HEK293 (cell line): ENCODE data around the gene MAB21L3.

Experiments used
- CTCF ChIA-PET: fragments of 350-600 bp; formaldehyde crosslinking; extraction: SDS; loops from one replicate; lab custom pipeline; 2021; ENCODE audit warnings: antibody characterized with exemption; lab: Yijun Ruan, JAX
- POLR2A ChIA-PET: fragments of 300-600 bp; formaldehyde crosslinking; extraction: SDS; loops from one replicate; lab custom pipeline; 2020; ENCODE audit warnings: antibody characterized with exemption, inconsistent platforms; lab: Yijun Ruan, JAX
- H3K27ac ChIP-seq: fragments of 200-500 bp; sonication (Bioruptor generic); 2 replicates; pipeline ENCODE4 v1.5.1; 2014; ENCODE audit warnings: low read depth, low read length, control low read depth, inconsistent platforms; ENCODE audit errors: extremely low read depth
- H3K36me3 ChIP-seq, 2 experiments: fragments of 200-500 bp in 1 of 2; sonication (Bioruptor generic) in 1 of 2; 1 replicate in 1 of 2; 2 replicates in 1 of 2; pipeline ENCODE4 v1.5.1; 2014 to 2017; ENCODE audit warnings: inconsistent platforms in 2 of 2, low read length in 2 of 2; ENCODE audit not compliant: control insufficient read depth in 2 of 2, insufficient read depth in 1 of 2
- H3K4me1 ChIP-seq: fragments of 200-500 bp; sonication (Bioruptor generic); 2 replicates; pipeline ENCODE4 v1.5.1; 2014; ENCODE audit warnings: mild to moderate bottlenecking, low read length, inconsistent platforms; ENCODE audit not compliant: control insufficient read depth, insufficient read depth
- H3K4me3 ChIP-seq: 2 replicates; pipeline ENCODE4 v1.5.1; 2011; ENCODE audit warnings: low read depth, mild to moderate bottlenecking, control low read depth, low read length, moderate library complexity
- H3K9me3 ChIP-seq: fragments of 200-500 bp; sonication (Bioruptor generic); 2 replicates; pipeline ENCODE4 v1.5.1; 2014; ENCODE audit warnings: low read depth, low read length, inconsistent platforms; ENCODE audit not compliant: control insufficient read depth, insufficient read depth
- GLI2 ChIP-seq: fragments of 450-650 bp; formaldehyde crosslinking; IDR thresholded peaks from 2 replicates; pipeline ENCODE4; 2017; ENCODE audit warnings: missing biosample characterization, missing genetic modification characterization, low read depth, borderline replicate concordance
- MZF1 ChIP-seq: fragments of 450-650 bp; formaldehyde crosslinking; IDR thresholded peaks from 2 replicates; pipeline ENCODE4 v1.5.1; 2017; ENCODE audit warnings: missing biosample characterization, missing genetic modification characterization, borderline replicate concordance
- OSR2 ChIP-seq: fragments of 450-650 bp; formaldehyde crosslinking; IDR thresholded peaks from 2 replicates; pipeline ENCODE4 v1.5.1; 2016; ENCODE audit warnings: missing biosample characterization, missing genetic modification characterization
- PRDM1 ChIP-seq: fragments of 450-650 bp; formaldehyde crosslinking; IDR thresholded peaks from 2 replicates; pipeline ENCODE4; 2016; ENCODE audit warnings: missing biosample characterization, missing genetic modification characterization
- RBAK ChIP-seq: fragments of 450-650 bp; formaldehyde crosslinking; IDR thresholded peaks from 2 replicates; pipeline ENCODE4 v1.5.1; 2016; ENCODE audit warnings: missing biosample characterization, missing genetic modification characterization
- SALL2 ChIP-seq: fragments of 450-650 bp; formaldehyde crosslinking; IDR thresholded peaks from 2 replicates; pipeline ENCODE4 v1.5.0; 2017; ENCODE audit warnings: missing biosample characterization, mild to moderate bottlenecking, missing genetic modification characterization, borderline replicate concordance
- SETDB1 ChIP-seq: IDR thresholded peaks from one replicate; pipeline ENCODE4 v1.6.1; 2017; ENCODE audit warnings: mild to moderate bottlenecking, low read length, moderate library complexity, mixed read lengths; ENCODE audit not compliant: insufficient read length
- TRIM28 ChIP-seq: IDR thresholded peaks from 2 replicates; pipeline ENCODE4 v1.6.1; 2011; ENCODE audit warnings: low read length, control low read depth, borderline replicate concordance
- ZBTB20 ChIP-seq: fragments of 450-650 bp; formaldehyde crosslinking; IDR thresholded peaks from 2 replicates; pipeline ENCODE4 v1.5.1; 2016; ENCODE audit warnings: missing biosample characterization, missing genetic modification characterization
- ZFP41 ChIP-seq: fragments of 450-650 bp; formaldehyde crosslinking; IDR thresholded peaks from 2 replicates; pipeline ENCODE4 v1.5.1; 2016; ENCODE audit warnings: missing biosample characterization, missing genetic modification characterization, borderline replicate concordance
- ZNF121 ChIP-seq: fragments of 450-650 bp; formaldehyde crosslinking; IDR thresholded peaks from 2 replicates; pipeline ENCODE4 v1.5.1; 2016; ENCODE audit warnings: missing biosample characterization, missing genetic modification characterization
- ZNF521 ChIP-seq: fragments of 450-650 bp; formaldehyde crosslinking; IDR thresholded peaks from 2 replicates; pipeline ENCODE4 v1.5.1; 2017; ENCODE audit warnings: missing biosample characterization, mild to moderate bottlenecking, missing genetic modification characterization
- ZNF544 ChIP-seq: fragments of 450-650 bp; formaldehyde crosslinking; IDR thresholded peaks from 2 replicates; pipeline ENCODE4 v1.5.0; 2017; ENCODE audit warnings: missing biosample characterization, missing genetic modification characterization
- ZNF561 ChIP-seq: fragments of 450-650 bp; IDR thresholded peaks from 2 replicates; pipeline ENCODE4 v1.5.1; 2018; ENCODE audit warnings: missing biosample characterization, missing genetic modification characterization, borderline replicate concordance
- ZNF585B ChIP-seq: fragments of 450-650 bp; formaldehyde crosslinking; IDR thresholded peaks from 2 replicates; pipeline ENCODE4 v1.5.1; 2016; ENCODE audit warnings: missing biosample characterization, missing genetic modification characterization
- ZNF610 ChIP-seq: fragments of 450-650 bp; formaldehyde crosslinking; IDR thresholded peaks from 2 replicates; pipeline ENCODE4 v1.5.1; 2016; ENCODE audit warnings: missing biosample characterization, missing genetic modification characterization, borderline replicate concordance
- ZNF621 ChIP-seq: fragments of 450-650 bp; formaldehyde crosslinking; IDR thresholded peaks from 2 replicates; pipeline ENCODE4 v1.5.1; 2017; ENCODE audit warnings: missing biosample characterization, missing genetic modification characterization
- ZNF654 ChIP-seq: fragments of 450-650 bp; formaldehyde crosslinking; IDR thresholded peaks from 2 replicates; pipeline ENCODE4 v1.5.1; 2016; ENCODE audit warnings: low read depth, missing biosample characterization, missing genetic modification characterization
- ZNF670 ChIP-seq: fragments of 450-650 bp; formaldehyde crosslinking; IDR thresholded peaks from 2 replicates; pipeline ENCODE4 v1.5.1; 2016; ENCODE audit warnings: missing biosample characterization, missing genetic modification characterization, low read depth
- ZNF830 ChIP-seq: fragments of 450-650 bp; IDR thresholded peaks from 2 replicates; pipeline ENCODE4 v1.5.0; 2018; ENCODE audit warnings: missing biosample characterization, missing genetic modification characterization, low read depth, mild to moderate bottlenecking, moderate library complexity
- TF ChIP-seq, protein P1 (sequence below): fragments of 450-650 bp; formaldehyde crosslinking; IDR thresholded peaks from 2 replicates; pipeline ENCODE4 v1.5.1; 2016; ENCODE audit warnings: missing biosample characterization, missing genetic modification characterization
- TF ChIP-seq, protein P2 (sequence below): IDR thresholded peaks from 2 replicates; pipeline ENCODE4 v1.6.1; 2011; ENCODE audit warnings: mild to moderate bottlenecking, low read depth, low read length, borderline replicate concordance
- TF ChIP-seq, protein P3 (sequence below): sonication (generic); formaldehyde crosslinking; IDR thresholded peaks from 2 replicates; pipeline ENCODE4 v1.8.1; 2022; ENCODE audit warnings: mild to moderate bottlenecking, moderate library complexity, missing genetic modification reagents
- TF ChIP-seq, protein P4 (sequence below): fragments of 450-650 bp; formaldehyde crosslinking; IDR thresholded peaks from 2 replicates; pipeline ENCODE4 v1.5.1; 2016; ENCODE audit warnings: missing biosample characterization, missing genetic modification characterization, low read depth

MAB21L3 gene

DNA sequence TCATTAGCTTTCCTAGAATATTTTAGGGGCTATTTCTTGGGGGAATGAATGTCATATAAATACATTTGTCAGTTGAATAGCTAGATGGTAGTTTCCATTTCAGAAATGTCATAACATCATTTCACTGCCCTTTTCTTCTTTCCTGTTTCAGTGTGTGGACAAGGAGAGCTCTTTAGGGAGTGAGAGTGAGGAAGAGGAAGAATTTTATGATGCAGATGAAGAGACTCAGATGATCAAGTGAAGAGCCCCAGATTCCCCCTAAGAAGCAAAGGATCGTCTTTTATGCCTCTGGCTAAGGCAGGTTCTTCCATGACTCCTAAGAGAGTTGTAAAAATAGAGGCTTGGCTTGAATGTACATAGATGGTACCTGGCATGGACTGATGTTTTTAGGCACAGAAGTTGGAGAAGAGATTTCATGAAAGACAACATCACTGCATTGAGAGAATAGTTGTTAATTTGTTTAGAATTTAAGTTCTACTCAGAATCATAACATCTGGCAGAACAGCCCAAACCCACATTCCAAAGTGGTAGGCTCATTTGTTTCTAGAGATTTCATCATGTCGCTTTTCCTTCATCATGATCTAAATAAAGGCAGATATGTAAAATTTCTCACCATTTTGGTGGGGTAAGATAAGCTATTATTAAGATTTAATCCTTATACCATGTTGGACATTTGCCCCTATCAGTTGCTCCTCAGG lies 44.2 kb upstream of the MAB21L3 start:
- H3K9me3 ChIP-seq: no peaks in the 10 kb centered on the region
- H3K36me3 ChIP-seq: peaks cover 0 to 58% of the 10 kb centered on the region in 2 experiments; a peak in 1 of 3 replicates
- H3K27ac ChIP-seq: no peak overlapping the region
- ChIA-PET CTCF (interaction anchor here (0.6 to 1.1 kb wide), 3 partner anchors 31 to 419 kb away, joined by 3 to 4 read pairs (median 3); no protein-coding TSS in a partner anchor), POLR2A (no interaction called here)
- no peaks in the 10 kb centered on the region for H3K4me1 ChIP-seq
- no peak overlapping the region for H3K4me3 ChIP-seq
- TF ChIP-seq ZNF610 (tag by site-specific recombination): no peak
- TF ChIP-seq, protein P1, sequence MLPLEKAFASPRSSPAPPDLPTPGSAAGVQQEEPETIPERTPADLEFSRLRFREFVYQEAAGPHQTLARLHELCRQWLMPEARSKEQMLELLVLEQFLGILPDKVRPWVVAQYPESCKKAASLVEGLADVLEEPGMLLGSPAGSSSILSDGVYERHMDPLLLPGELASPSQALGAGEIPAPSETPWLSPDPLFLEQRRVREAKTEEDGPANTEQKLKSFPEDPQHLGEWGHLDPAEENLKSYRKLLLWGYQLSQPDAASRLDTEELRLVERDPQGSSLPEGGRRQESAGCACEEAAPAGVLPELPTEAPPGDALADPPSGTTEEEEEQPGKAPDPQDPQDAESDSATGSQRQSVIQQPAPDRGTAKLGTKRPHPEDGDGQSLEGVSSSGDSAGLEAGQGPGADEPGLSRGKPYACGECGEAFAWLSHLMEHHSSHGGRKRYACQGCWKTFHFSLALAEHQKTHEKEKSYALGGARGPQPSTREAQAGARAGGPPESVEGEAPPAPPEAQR (tag by site-specific recombination): no peak
- TF ChIP-seq PRDM1 (tag by site-specific recombination): no peak
- TF ChIP-seq ZBTB20 (tag by site-specific recombination): no peak
- no peak for TF ChIP-seq OSR2 (tag by site-specific recombination)
- TF ChIP-seq, protein P2, sequence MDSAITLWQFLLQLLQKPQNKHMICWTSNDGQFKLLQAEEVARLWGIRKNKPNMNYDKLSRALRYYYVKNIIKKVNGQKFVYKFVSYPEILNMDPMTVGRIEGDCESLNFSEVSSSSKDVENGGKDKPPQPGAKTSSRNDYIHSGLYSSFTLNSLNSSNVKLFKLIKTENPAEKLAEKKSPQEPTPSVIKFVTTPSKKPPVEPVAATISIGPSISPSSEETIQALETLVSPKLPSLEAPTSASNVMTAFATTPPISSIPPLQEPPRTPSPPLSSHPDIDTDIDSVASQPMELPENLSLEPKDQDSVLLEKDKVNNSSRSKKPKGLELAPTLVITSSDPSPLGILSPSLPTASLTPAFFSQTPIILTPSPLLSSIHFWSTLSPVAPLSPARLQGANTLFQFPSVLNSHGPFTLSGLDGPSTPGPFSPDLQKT: no peak
- no peak for TF ChIP-seq ZNF654
- TF ChIP-seq ZNF670 (tag by site-specific recombination): no peak
- no peak for TF ChIP-seq ZFP41 (tag by site-specific recombination)
- no peak for TF ChIP-seq ZNF830 (tag by site-specific recombination)

DNA sequence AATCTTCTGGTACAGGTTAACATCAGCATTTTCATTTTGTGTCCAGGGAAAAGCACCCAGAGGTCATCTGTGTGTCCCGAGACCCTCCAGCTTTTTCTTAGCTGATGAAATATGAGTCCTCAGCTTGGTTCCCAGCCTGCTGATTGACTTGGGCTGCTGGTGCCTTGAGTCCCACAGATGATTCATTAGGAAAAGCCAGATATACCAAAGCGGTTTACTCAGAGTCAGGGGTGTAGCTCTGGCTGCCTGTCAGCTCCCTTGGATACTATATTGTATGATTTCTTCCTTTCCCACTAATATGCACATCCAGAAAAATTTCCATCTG lies 43.7 kb upstream of the MAB21L3 start:
- Histone ChIP-seq H3K4me3 (no peak overlapping the region), H3K4me1 (no peaks in the 10 kb centered on the region), H3K36me3 (peaks cover 0 to 56% of the 10 kb centered on the region in 2 experiments; a peak in 1 of 3 replicates), H3K9me3 (no peaks in the 10 kb centered on the region), H3K27ac (no peak overlapping the region)
- POLR2A ChIA-PET: no interaction called here
- TF ChIP-seq SALL2 (tag by site-specific recombination) (no peak), ZNF621 (no peak), TRIM28 (no peak), ZNF521 (tag by site-specific recombination) (no peak), MZF1 (tag by site-specific recombination) (no peak)
- TF ChIP-seq, protein P2: no peak
- CTCF ChIA-PET: interaction anchor here (0.8 to 1.1 kb wide), 2 partner anchors 303 to 418 kb away, joined by 3 read pairs; no protein-coding TSS in a partner anchor

DNA sequence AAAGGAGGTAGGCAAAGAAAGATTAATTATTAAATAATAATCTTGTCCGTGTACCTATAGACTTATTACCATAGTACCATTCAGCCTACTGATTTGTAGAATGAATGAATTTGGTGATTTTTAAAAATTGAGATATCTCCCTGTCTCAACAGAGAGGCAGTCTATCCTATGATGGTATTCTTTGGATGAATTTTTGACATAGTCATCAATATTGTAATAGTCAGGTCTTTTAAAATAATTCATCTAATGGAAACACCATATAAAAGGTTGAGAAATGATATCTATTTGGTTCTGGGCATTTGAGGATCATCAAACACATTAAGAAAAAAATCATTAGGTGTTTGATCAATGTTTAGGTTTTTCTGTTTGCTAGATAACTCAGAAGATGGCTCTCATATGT lies 35.6 kb upstream of the MAB21L3 start:
- ChIA-PET POLR2A (no interaction called here), CTCF (interaction anchor here (1.4 kb wide), 1 partner anchor 64 kb away, joined by 5 read pairs; no protein-coding TSS in a partner anchor)
- Histone ChIP-seq H3K27ac (no peak overlapping the region), H3K4me1 (no peaks in the 10 kb centered on the region), H3K9me3 (no peaks in the 10 kb centered on the region), H3K4me3 (no peak overlapping the region), H3K36me3 (peaks cover 0 to 6% of the 10 kb centered on the region in 2 experiments; a peak in 1 of 3 replicates)
- no peak for TF ChIP-seq GLI2 (tag by site-specific recombination)
- TF ChIP-seq ZNF585B (tag by site-specific recombination): no peak
- TF ChIP-seq, protein P3, sequence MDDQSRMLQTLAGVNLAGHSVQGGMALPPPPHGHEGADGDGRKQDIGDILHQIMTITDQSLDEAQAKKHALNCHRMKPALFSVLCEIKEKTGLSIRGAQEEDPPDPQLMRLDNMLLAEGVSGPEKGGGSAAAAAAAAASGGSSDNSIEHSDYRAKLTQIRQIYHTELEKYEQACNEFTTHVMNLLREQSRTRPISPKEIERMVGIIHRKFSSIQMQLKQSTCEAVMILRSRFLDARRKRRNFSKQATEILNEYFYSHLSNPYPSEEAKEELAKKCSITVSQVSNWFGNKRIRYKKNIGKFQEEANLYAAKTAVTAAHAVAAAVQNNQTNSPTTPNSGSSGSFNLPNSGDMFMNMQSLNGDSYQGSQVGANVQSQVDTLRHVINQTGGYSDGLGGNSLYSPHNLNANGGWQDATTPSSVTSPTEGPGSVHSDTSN (CRISPR knock-in tag): no peak
- TF ChIP-seq RBAK: no peak
- TF ChIP-seq ZNF121: no peak
- TF ChIP-seq, protein P2: no peak
- TF ChIP-seq ZNF544 (tag by site-specific recombination): no peak
- TF ChIP-seq SETDB1: no peak
- TF ChIP-seq, protein P4, sequence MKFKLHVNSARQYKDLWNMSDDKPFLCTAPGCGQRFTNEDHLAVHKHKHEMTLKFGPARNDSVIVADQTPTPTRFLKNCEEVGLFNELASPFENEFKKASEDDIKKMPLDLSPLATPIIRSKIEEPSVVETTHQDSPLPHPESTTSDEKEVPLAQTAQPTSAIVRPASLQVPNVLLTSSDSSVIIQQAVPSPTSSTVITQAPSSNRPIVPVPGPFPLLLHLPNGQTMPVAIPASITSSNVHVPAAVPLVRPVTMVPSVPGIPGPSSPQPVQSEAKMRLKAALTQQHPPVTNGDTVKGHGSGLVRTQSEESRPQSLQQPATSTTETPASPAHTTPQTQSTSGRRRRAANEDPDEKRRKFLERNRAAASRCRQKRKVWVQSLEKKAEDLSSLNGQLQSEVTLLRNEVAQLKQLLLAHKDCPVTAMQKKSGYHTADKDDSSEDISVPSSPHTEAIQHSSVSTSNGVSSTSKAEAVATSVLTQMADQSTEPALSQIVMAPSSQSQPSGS (tag by site-specific recombination): no peak
- no peak for TF ChIP-seq ZNF561
